ENCODE results near the gene OR8D1.

- TF ChIP-seq CTCF (IDR thresholded peaks at IDR 0.05) (no peak), POLR2A (IDR thresholded peaks at IDR 0.05) (no peak), POLR2AphosphoS5 (IDR thresholded peaks at IDR 0.05) (no peak)
Observed at GRCh38 chr11:124344346-124344745, 30.6 kb upstream of the OR8D1 start.

Measured in transverse colon (tissue), 4 donors.